Gastrocnemius medialis (tissue), 4 donors: Measurements from ENCODE around the gene G0S2. TPM values are rescaled to one million over a fixed set of nuclear protein-coding genes. Genes with fewer than 3 reads are reported as not detected.

Source experiments
- ATAC-seq, 2 donors: fragments of 150-250 bp; one replicate each; pipeline ENCODE4 v1.9.1; 2016
- DNase-seq, 2 donors: peaks; one replicate each; pipeline ENCODE4 v3.0.0-alpha.2; 2019
- H3K27ac ChIP-seq, 4 donors: fragments of 200-600 bp; sonication (generic); 1 replicate in 1 of 4; 2 replicates in 3 of 4; pipeline ENCODE4 v1.5.1; 2016 to 2018; ENCODE audit warnings: mild to moderate bottlenecking in 2 of 4, moderate library complexity in 1 of 4
- H3K27me3 ChIP-seq, 3 donors: fragments of 200-600 bp; sonication (generic) in 2 of 3; 1 replicate in 1 of 3; 2 replicates in 2 of 3; pipeline versions ENCODE4 v1.5.1 to v1.6.0; 2016 to 2019; ENCODE audit warnings: mild to moderate bottlenecking in 1 of 3, moderate library complexity in 1 of 3
- H3K36me3 ChIP-seq, 2 donors: fragments of 200-600 bp; sonication (generic) in 1 of 2; one replicate each; pipeline ENCODE4 v1.5.1; 2017 to 2018
- H3K4me1 ChIP-seq, 2 donors: fragments of 200-600 bp; sonication (generic) in 1 of 2; one replicate each; pipeline ENCODE4 v1.5.1; 2016 to 2017; ENCODE audit warnings: mild to moderate bottlenecking in 2 of 2
- H3K4me3 ChIP-seq, 4 donors: fragments of 200-600 bp; sonication (generic) in 3 of 4; 1 replicate in 1 of 4; 2 replicates in 3 of 4; pipeline ENCODE4 v1.5.1; 2016 to 2019; ENCODE audit warnings: mild to moderate bottlenecking in 2 of 4
- H3K9me3 ChIP-seq, 3 donors: fragments of 200-600 bp; sonication (generic) in 2 of 3; 1 replicate in 1 of 3; 2 replicates in 2 of 3; pipeline ENCODE4 v1.5.1; 2016 to 2019
- POLR2A ChIP-seq, 2 donors: fragments of 450-650 bp; IDR thresholded peaks; one replicate each; pipeline ENCODE4 v1.6.1; 2017; ENCODE audit warnings: antibody characterized with exemption in 2 of 2, mild to moderate bottlenecking in 2 of 2, moderate library complexity in 2 of 2
- in situ Hi-C, 4 donors: fragments of 200-750 bp; cut with MboI; loops; one replicate each; pipeline versions ENCODE4 v1.15.0 to v1.8.0; 2017; ENCODE audit warnings: low sequenced_read_pairs in 4 of 4
- intact Hi-C: fragments of 100-400 bp; cut with DNase I; formaldehyde crosslinking; loops from one replicate; pipeline ENCODE4 v1.15.1; 2023; ENCODE audit warnings: low total_unique reads
- total RNA-seq, 4 donors: library from RNA; depleted of rRNA; stranded (reverse); fragments of >200 nt; gene quantifications; one replicate each; pipeline versions ENCODE4 v1.1.0 to v1.2.3, GENCODE V29; 2016
- TF ChIP-seq, protein P1 (sequence below), 5 experiments: fragments of 450-650 bp in 3 of 5; fragments of 200-600 bp in 2 of 5; sonication (generic) in 2 of 5; IDR thresholded peaks in 4 of 5; conservative IDR thresholded peaks in 1 of 5; 1 replicate in 4 of 5; 2 replicates in 1 of 5; pipeline ENCODE4 v1.5.1; 2016 to 2019; ENCODE audit warnings: antibody characterized with exemption in 5 of 5, mild to moderate bottlenecking in 3 of 5, moderate library complexity in 3 of 5

The G0S2 gene
- total RNA-seq, 4 donors from 2014 or later, result 29.1 to 1,155 (median 83.4) TPM

DNA sequence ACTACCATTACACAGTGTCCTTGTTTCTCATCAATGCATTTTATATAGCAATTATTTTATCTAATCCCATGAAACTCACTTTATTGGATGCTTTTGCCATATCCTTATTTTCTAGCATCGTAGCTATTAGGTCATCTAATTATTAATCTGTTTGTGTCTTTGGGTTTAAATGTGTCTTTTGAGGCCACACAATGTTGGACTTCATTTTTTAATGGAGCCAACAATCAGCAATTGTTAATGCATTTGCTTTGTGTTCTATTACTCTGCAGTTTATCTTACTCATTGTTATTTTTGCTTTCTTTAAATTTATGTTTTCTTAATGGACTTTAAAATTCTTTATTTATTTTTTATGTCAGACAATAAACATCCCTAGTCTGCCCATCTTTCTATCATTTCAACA, 27.6 kb downstream of the G0S2 start:
- DNase-seq, result no peak
- intact Hi-C loops, result no loop called here
- no peak overlapping the region for H3K27ac ChIP-seq
- no peaks in the 10 kb centered on the region for H3K36me3 ChIP-seq
- no peaks in the 10 kb centered on the region for H3K4me1 ChIP-seq
- no peak for ATAC-seq
- in situ Hi-C loops, result no loop called here
- TF ChIP-seq, protein P1, sequence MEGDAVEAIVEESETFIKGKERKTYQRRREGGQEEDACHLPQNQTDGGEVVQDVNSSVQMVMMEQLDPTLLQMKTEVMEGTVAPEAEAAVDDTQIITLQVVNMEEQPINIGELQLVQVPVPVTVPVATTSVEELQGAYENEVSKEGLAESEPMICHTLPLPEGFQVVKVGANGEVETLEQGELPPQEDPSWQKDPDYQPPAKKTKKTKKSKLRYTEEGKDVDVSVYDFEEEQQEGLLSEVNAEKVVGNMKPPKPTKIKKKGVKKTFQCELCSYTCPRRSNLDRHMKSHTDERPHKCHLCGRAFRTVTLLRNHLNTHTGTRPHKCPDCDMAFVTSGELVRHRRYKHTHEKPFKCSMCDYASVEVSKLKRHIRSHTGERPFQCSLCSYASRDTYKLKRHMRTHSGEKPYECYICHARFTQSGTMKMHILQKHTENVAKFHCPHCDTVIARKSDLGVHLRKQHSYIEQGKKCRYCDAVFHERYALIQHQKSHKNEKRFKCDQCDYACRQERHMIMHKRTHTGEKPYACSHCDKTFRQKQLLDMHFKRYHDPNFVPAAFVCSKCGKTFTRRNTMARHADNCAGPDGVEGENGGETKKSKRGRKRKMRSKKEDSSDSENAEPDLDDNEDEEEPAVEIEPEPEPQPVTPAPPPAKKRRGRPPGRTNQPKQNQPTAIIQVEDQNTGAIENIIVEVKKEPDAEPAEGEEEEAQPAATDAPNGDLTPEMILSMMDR (IDR thresholded peaks at IDR 0.05 in 4 of 5, conservative IDR thresholded peaks at IDR 0.05 in 1 of 5), result no peak
- no peak for TF ChIP-seq POLR2A (IDR thresholded peaks at IDR 0.05)
- H3K4me3 ChIP-seq, result no peak overlapping the region
- no peaks in the 10 kb centered on the region for H3K27me3 ChIP-seq
- H3K9me3 ChIP-seq, result no peaks in the 10 kb centered on the region

DNA sequence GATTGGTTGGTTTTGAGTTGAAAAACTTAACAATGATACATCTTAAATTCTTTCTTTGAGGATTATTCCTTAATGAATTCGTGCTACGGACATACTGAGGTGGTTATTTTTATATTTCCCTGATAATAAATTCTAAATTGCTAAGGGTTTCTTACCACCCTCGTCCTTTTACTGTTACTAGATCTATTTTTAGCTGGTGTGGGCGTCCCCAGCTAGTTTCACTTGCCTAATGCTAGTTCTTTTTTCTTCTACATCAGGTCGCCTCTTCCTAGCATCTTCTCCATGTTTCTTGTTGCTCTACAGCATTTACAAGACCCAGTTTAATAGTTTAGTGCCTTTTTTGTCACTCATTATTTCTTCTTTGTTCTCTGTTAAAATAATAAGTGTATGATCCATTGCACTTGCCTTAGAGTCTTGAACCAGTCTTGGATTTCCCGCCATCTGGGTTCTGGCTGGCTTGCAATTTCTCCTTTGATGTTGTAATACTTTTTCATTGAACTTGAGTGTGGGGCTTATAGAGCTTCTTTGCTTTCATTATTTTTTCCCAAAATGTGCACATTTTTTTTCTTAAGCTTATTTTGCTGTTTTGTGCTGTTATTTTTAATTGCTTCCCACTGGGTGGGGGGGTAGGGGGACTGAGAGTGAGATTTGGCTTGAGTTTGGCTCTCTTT, 28.8 kb downstream of the G0S2 start:
- Histone ChIP-seq H3K27me3 (no peaks in the 10 kb centered on the region), H3K27ac (no peak overlapping the region), H3K4me1 (no peaks in the 10 kb centered on the region), H3K9me3 (no peaks in the 10 kb centered on the region), H3K4me3 (no peak overlapping the region), H3K36me3 (no peaks in the 10 kb centered on the region)
- TF ChIP-seq, protein P1 (IDR thresholded peaks at IDR 0.05 in 4 of 5, conservative IDR thresholded peaks at IDR 0.05 in 1 of 5), result no peak
- TF ChIP-seq POLR2A (IDR thresholded peaks at IDR 0.05), result no peak
- DNase-seq (no peak), ATAC-seq (peak in 1 of 2 donors; percentile 33)
- in situ Hi-C loops (no loop called here), intact Hi-C loops (no loop called here)

DNA sequence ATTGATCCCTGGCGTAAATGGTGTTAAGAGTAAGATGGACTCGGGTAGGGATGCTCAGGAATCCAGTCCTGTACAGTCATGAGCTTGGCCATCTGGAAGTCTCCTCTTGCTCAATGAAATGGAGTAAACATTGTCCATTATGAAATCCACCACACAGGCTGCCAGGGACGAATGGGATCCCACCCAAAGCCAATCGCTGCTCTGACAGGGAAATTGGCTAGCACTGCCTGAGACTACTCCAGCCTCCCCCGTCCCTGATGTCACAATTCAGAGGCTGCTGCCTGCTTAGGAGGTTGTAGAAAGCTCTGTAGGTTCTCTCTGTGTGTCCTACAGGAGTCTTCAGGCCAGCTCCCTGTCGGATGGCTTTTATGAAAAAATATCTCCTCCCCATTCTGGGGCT, 29.4 kb downstream of the G0S2 start, which contains the start of gene HSD11B1:
Gene HSD11B1, plus strand, starts transcription at position 263 of the 400 bp plus-strand sequence. Its CDS starts 97 bp downstream, at position 360.
- H3K27me3 ChIP-seq, result no peaks in the 10 kb centered on the region
- intact Hi-C loops (no loop called here), in situ Hi-C loops (no loop called here)
- no peaks in the 10 kb centered on the region for H3K4me1 ChIP-seq
- H3K4me3 ChIP-seq, result peak within 1 kb of the TSS in 1 of 4 donors; percentile 21
- H3K9me3 ChIP-seq, result no peaks in the 10 kb centered on the region
- peak; percentile 62 to 83 for DNase-seq
- ATAC-seq, result peak; percentile 93 to 96
- H3K27ac ChIP-seq, result peak within 1 kb of the TSS; percentile 37 to 58 (median 42)
- TF ChIP-seq POLR2A (IDR thresholded peaks at IDR 0.05), result peak; percentile 29 to 57
- TF ChIP-seq, protein P1 (IDR thresholded peaks at IDR 0.05 in 4 of 5, conservative IDR thresholded peaks at IDR 0.05 in 1 of 5), result no peak
- H3K36me3 ChIP-seq, result no peaks in the 10 kb centered on the region

DNA sequence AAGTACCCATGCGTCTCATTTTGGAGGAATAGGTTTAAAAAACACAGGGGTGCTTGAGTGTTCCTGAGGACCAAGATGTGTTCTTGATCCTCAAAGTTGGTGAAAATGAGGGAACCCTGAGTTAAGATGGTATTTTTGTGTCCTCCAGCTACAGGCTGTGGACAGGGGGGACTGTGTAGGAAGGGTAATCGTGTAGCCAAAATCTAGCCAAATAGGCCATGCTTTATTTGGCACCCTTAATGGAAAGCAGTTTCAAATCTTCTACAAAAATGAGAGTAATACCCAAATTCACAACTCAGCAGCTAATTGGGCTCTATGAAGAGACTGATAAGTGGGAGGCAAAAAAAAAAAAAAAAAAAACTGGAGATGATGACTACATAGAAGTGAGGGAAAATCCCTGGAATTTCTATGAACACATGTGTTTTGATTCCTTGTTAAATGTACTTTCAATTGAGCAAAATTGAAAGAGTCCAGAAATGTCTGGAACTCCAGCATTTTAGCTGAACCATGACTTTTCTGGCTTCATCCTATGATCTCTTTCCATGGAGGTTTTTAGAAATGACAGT, 29.9 kb downstream of the G0S2 start:
- intact Hi-C loops, result loop anchor here (5.0 kb wide), 1 partner anchor 42 kb away; no protein-coding TSS in a partner anchor
- no peak for ATAC-seq

More for the DNA sequence above, 29.9 kb downstream of the G0S2 start:
- Histone ChIP-seq H3K36me3 (no peaks in the 10 kb centered on the region), H3K9me3 (no peaks in the 10 kb centered on the region), H3K4me3 (peak overlapping the region in 1 of 4 donors; percentile 21), H3K27ac (peak overlapping the region; percentile 37 to 58 (median 42)), H3K27me3 (no peaks in the 10 kb centered on the region), H3K4me1 (no peaks in the 10 kb centered on the region)
- TF ChIP-seq POLR2A (IDR thresholded peaks at IDR 0.05), result no peak
- TF ChIP-seq, protein P1 (IDR thresholded peaks at IDR 0.05 in 4 of 5, conservative IDR thresholded peaks at IDR 0.05 in 1 of 5), result no peak
- in situ Hi-C loops, result no loop called here
- DNase-seq, result no peak
